Fibroblast of pulmonary artery (primary cell): Measurements from ENCODE around the gene ATG4A.

Experiments
- DNase-seq: peaks from one replicate; pipeline ENCODE4 v3.0.0-alpha.2; 2010; ENCODE audit warnings: low read depth
- H3K4me3 ChIP-seq: replicated peaks from 2 replicates; pipeline ENCODE4 v1.5.1; 2011; ENCODE audit warnings: low read depth, mild to moderate bottlenecking, control low read depth, low read length, moderate library complexity
- TF ChIP-seq, protein P1 (sequence below): IDR thresholded peaks from 2 replicates; pipeline ENCODE4 v1.5.1; 2011; ENCODE audit warnings: mild to moderate bottlenecking, control low read depth, low read length, inconsistent platforms; ENCODE audit errors: missing control alignments

Gene ATG4A

DNA sequence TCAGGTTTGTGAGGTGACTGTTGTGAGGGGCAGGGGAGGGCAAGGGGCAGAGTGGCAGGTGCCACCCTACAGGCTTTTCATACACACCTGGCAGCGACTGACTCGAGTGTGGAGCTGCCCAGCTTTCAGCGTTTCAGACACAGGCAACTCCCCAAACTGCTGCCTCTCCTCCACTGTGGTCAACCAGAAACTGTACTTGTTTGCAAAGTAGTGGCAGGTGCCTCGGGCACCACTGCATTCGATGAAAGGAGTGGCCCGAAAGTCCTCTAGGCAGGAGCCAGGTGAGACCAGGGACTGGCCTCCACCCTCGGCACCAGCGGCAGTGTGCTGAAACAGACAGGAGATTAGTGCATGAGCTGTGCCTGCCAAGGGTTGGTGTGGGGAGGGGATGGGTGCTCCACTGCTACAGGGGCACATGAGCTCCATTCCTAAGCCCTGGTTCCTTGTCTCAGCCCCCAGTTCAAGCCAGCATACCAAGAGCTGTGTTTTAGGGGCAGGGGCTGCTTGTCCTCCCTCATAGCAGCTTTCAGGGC, 65.4 kb downstream of the ATG4A start:
- no peak for DNase-seq

DNA sequence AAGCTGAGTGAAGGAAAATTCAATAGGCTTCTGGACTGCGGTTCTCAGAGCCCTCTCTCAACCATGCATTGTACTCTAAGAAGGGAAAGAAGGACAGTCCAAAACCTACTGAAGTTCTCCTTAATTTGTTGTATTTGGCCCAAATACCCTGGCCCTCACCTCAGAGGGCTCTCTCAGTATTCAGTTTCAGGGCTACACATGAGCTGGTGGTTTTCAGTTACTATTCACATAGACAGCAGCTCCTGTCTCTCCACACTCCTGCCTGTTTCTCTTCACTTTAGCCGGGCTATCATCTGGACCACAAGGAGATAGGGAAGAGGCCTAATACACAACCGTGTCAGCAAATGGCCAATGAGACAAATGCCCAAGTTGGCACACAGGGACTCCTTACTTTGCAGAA, 66.0 kb downstream of the ATG4A start:
- TF ChIP-seq, protein P1, sequence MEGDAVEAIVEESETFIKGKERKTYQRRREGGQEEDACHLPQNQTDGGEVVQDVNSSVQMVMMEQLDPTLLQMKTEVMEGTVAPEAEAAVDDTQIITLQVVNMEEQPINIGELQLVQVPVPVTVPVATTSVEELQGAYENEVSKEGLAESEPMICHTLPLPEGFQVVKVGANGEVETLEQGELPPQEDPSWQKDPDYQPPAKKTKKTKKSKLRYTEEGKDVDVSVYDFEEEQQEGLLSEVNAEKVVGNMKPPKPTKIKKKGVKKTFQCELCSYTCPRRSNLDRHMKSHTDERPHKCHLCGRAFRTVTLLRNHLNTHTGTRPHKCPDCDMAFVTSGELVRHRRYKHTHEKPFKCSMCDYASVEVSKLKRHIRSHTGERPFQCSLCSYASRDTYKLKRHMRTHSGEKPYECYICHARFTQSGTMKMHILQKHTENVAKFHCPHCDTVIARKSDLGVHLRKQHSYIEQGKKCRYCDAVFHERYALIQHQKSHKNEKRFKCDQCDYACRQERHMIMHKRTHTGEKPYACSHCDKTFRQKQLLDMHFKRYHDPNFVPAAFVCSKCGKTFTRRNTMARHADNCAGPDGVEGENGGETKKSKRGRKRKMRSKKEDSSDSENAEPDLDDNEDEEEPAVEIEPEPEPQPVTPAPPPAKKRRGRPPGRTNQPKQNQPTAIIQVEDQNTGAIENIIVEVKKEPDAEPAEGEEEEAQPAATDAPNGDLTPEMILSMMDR = no peak
- DNase-seq = no peak
- H3K4me3 ChIP-seq = no peak overlapping the region

More for the DNA sequence above, 65.4 kb downstream of the ATG4A start:
- TF ChIP-seq, protein P1 = no peak
- no peak overlapping the region for H3K4me3 ChIP-seq

DNA sequence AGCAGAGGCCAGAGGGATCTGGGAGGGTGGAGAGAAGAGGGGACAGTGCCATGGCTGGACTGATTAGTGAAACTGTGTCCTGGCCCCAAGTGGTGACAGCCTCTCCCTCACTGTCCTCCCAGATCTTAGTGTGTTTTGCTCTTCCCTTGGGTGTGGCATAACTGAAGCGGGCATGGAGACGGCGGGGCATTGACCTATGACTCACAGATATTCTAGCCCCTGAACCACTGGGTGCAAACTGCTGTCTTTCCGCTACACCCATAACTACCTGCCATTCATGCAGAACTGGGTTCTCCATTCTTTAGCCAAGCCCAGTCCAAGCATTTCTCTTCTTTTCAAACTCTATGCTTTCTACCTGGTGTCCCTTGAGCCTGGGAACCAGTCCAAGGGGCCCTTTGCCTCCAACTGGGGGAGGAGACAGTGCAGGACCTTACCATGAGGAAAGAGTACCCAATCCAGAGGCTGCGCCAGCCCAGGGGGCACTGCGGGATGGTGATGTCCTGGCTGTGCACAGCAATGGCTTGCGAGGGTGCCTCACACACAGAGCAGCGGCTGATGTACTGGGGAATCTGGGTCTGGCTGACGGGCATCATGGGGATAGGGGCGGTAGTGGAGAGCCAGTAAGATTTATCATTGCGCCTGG, 67.6 kb downstream of the ATG4A start:
- DNase-seq = no peak
- no peak overlapping the region for H3K4me3 ChIP-seq
- TF ChIP-seq, protein P1 = no peak

DNA sequence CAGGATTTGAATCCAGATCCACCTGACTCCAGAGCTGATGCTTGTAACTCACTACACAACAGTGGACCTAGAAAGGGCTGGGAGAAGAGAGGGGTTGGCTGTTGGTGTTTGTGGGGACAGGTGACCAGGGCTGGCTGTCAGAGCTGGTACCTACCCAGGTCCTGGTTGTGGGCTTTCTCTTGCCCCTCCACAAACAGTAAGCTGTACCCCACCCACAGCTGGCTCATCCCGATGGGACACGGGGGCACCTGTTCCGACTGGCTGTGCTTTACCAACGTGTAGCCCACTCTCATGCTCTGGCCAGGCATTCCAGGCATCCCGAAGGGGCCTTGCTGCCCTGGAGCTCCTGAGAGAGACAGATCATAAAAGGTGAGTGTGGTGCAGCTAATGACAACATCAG, 68.7 kb downstream of the ATG4A start:
- DNase-seq = no peak

DNA sequence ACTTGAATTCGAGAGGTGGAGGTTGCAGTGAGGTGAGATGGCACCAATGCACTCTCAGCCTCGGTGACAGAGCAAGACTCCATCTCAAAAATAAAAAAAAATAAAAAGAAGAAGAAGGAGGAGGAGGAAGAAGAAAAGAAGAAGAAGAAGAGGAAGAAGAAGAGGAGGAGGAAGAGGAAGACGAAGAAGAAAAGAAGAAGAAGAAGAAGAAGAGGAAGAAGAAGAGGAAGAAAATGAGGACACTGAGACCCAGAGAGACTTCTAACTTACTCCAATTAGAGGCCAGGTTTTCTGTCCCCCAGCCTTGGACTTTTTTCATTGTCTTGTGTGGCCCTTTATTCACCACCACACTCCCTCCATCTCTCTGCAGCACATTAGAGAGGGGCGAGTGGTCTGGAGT, 70.7 kb downstream of the ATG4A start:
- TF ChIP-seq, protein P1 = no peak
- H3K4me3 ChIP-seq = no peak overlapping the region
- DNase-seq = no peak

More for the DNA sequence above, 68.7 kb downstream of the ATG4A start:
- no peak overlapping the region for H3K4me3 ChIP-seq
- TF ChIP-seq, protein P1 = no peak

DNA sequence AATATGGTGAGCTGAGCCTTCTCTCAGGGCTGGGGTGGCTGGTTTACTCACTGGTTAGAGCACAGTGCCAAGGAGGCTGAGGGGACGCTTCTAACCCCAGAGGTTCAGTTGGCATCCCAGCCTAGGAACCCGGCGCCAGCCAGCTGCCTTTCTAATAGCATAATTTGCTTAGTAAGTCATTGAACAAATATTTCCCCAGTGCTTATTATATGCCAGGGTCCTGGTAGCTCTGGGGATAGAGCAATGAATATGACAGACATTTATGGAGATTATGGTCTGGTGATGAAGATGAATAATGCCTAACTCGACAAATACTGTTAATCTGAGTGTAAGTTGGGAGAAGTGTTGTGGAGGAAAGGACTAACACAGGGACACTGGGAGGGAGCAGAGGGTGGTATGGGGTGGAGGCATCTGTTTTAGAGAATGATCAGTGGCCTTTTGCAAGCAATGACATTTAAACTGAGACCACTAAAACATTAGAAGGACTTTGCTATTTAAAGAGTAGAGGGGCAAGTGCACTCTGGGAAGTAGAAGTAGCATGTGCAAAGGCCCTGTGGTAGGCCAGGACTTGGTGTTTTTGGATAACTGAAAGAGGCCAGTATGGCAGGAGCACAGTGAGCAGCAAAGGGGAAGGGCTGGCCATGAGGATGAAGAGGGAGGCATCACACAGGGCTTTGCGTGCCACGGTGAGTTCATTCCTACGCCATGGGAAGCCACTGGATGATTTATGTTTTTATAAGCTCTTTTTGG, 71.9 kb downstream of the ATG4A start:
- no peak overlapping the region for H3K4me3 ChIP-seq
- TF ChIP-seq, protein P1 = no peak
- no peak for DNase-seq
